A549 (cell line): ENCODE measurements around the gene GALNT15.

Source experiments
- BCL3 ChIP-seq: fragments of >200 bp; sonication (Bioruptor Twin); formaldehyde crosslinking; IDR thresholded peaks from 3 replicates; pipeline ENCODE4 v1.6.1; 2016
- MAX ChIP-seq: IDR thresholded peaks from 2 replicates; pipeline ENCODE4 v1.6.1; 2012
- MYC ChIP-seq: IDR thresholded peaks from 2 replicates; pipeline ENCODE4 v1.6.1; 2012; ENCODE audit warnings: mild to moderate bottlenecking, inconsistent platforms, low read length, improper control_type of control experiment, borderline replicate concordance
- PBX3 ChIP-seq: IDR thresholded peaks from 2 replicates; pipeline ENCODE4 v1.6.1; 2012
- POLR2A ChIP-seq: IDR thresholded peaks from 2 replicates; pipeline ENCODE4 v1.6.1; 2012; ENCODE audit warnings: mild to moderate bottlenecking, low read length
- ZNF302 ChIP-seq: fragments of 250-450 bp; sonication (Bioruptor Pico); IDR thresholded peaks from 2 replicates; pipeline ENCODE4 v1.9.0; 2021; ENCODE audit warnings: inconsistent platforms, mild to moderate bottlenecking, moderate library complexity
- TF ChIP-seq, protein P1 (sequence below): fragments of >200 bp; sonication (Bioruptor Twin); formaldehyde crosslinking; IDR thresholded peaks from 3 replicates; pipeline ENCODE4 v1.5.1; 2016
- TF ChIP-seq, protein P2 (sequence below): fragments of 200-600 bp; sonication (generic); IDR thresholded peaks from 2 replicates; pipeline ENCODE4 v1.6.1; 2016; ENCODE audit warnings: antibody characterized with exemption, mild to moderate bottlenecking, moderate library complexity

DNA sequence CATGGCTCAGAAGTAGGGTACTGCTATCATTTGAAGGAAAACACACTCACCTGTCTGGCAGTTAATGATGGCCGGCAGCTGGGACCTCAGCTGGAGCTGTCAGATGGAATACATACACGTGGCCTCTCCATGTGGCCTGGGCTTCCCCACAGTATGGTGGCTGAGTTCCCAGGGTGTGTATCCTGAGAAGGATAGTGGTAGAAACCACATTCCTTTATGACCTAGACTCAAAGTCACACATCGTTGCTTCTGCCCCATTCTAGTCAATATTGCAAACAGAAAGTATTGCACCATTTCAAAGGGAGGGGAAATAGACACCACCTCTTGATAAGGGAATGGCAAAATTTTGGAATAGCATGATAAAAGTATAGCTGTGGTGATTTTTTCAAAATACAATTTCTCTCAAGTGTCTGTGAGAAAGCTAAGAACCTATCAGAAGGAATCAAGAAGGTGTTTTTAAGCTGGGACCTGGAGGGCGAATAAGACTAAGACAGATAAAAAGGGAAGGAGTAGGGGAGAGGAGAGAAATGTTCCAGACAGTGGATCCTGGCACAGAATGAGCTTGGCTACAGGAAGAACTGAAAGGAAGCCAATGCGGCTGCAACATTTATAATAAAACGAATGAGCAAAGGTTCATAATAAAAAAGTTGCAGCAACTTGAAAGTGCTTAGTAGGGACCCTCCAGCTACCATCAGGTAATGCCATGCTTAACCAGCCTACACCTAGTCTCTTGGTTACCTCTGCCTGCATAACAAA is 40.1 kb upstream of the GALNT15 start:
- TF ChIP-seq MAX (no peak), MYC (no peak), ZNF302 (CRISPR knock-in tag) (no peak), PBX3 (no peak), POLR2A (no peak), BCL3 (no peak)
- TF ChIP-seq, protein P1, sequence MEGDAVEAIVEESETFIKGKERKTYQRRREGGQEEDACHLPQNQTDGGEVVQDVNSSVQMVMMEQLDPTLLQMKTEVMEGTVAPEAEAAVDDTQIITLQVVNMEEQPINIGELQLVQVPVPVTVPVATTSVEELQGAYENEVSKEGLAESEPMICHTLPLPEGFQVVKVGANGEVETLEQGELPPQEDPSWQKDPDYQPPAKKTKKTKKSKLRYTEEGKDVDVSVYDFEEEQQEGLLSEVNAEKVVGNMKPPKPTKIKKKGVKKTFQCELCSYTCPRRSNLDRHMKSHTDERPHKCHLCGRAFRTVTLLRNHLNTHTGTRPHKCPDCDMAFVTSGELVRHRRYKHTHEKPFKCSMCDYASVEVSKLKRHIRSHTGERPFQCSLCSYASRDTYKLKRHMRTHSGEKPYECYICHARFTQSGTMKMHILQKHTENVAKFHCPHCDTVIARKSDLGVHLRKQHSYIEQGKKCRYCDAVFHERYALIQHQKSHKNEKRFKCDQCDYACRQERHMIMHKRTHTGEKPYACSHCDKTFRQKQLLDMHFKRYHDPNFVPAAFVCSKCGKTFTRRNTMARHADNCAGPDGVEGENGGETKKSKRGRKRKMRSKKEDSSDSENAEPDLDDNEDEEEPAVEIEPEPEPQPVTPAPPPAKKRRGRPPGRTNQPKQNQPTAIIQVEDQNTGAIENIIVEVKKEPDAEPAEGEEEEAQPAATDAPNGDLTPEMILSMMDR = no peak
- TF ChIP-seq, protein P2, sequence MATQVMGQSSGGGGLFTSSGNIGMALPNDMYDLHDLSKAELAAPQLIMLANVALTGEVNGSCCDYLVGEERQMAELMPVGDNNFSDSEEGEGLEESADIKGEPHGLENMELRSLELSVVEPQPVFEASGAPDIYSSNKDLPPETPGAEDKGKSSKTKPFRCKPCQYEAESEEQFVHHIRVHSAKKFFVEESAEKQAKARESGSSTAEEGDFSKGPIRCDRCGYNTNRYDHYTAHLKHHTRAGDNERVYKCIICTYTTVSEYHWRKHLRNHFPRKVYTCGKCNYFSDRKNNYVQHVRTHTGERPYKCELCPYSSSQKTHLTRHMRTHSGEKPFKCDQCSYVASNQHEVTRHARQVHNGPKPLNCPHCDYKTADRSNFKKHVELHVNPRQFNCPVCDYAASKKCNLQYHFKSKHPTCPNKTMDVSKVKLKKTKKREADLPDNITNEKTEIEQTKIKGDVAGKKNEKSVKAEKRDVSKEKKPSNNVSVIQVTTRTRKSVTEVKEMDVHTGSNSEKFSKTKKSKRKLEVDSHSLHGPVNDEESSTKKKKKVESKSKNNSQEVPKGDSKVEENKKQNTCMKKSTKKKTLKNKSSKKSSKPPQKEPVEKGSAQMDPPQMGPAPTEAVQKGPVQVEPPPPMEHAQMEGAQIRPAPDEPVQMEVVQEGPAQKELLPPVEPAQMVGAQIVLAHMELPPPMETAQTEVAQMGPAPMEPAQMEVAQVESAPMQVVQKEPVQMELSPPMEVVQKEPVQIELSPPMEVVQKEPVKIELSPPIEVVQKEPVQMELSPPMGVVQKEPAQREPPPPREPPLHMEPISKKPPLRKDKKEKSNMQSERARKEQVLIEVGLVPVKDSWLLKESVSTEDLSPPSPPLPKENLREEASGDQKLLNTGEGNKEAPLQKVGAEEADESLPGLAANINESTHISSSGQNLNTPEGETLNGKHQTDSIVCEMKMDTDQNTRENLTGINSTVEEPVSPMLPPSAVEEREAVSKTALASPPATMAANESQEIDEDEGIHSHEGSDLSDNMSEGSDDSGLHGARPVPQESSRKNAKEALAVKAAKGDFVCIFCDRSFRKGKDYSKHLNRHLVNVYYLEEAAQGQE = no peak
